Heart left ventricle (tissue), 16 donors: ENCODE data around the gene ASB12. TPM values are rescaled to one million over a fixed set of nuclear protein-coding genes. Genes with fewer than 3 reads are reported as not detected.

Experiments used
- ATAC-seq, 4 donors: fragments of 200-7000 bp; cut with Tn5 transposase; one replicate each; pipeline ENCODE4 v1.9.1; 2020 to 2022; ENCODE audit warnings: moderate library complexity in 4 of 4, mild to moderate bottlenecking in 3 of 4, moderate number of reproducible peaks in 1 of 4
- DNase-seq, 5 donors: peaks; one replicate each; pipeline ENCODE4 v3.0.0-alpha.2; 2020
- H3K27ac ChIP-seq, 12 donors: fragments of 200-600 bp; sonication (generic) in 4 of 12; one replicate each; pipeline versions ENCODE4 v1.5.0 to v1.8.0; 2016 to 2022; ENCODE audit warnings: mild to moderate bottlenecking in 2 of 12
- H3K27me3 ChIP-seq, 9 donors: fragments of 200-600 bp; sonication (generic) in 2 of 9; one replicate each; pipeline versions ENCODE4 v1.5.1 to v1.8.0; 2016 to 2022; ENCODE audit warnings: mild to moderate bottlenecking in 3 of 9
- H3K36me3 ChIP-seq, 9 donors: fragments of 200-600 bp; sonication (generic) in 2 of 9; one replicate each; pipeline versions ENCODE4 v1.5.0 to v1.8.0; 2018 to 2022; ENCODE audit warnings: mild to moderate bottlenecking in 2 of 9
- H3K4me1 ChIP-seq, 12 donors: fragments of 200-600 bp; sonication (generic) in 4 of 12; one replicate each; pipeline versions ENCODE4 v1.5.0 to v1.8.0; 2016 to 2022; ENCODE audit warnings: mild to moderate bottlenecking in 3 of 12
- H3K4me3 ChIP-seq, 12 donors: fragments of 200-600 bp; sonication (generic) in 4 of 12; one replicate each; pipeline versions ENCODE4 v1.5.0 to v1.8.0; 2017 to 2022; ENCODE audit warnings: mild to moderate bottlenecking in 9 of 12, moderate library complexity in 4 of 12
- H3K9me3 ChIP-seq, 12 donors: fragments of 200-600 bp; sonication (generic) in 4 of 12; one replicate each; pipeline versions ENCODE4 v1.5.0 to v1.8.0; 2016 to 2022; ENCODE audit warnings: mild to moderate bottlenecking in 1 of 12
- POLR2A ChIP-seq, 2 donors: fragments of 450-650 bp; IDR thresholded peaks; one replicate each; pipeline ENCODE4 v1.6.1; 2017; ENCODE audit warnings: antibody characterized with exemption in 2 of 2, mild to moderate bottlenecking in 2 of 2, moderate library complexity in 2 of 2
- WGBS, 4 donors: extraction: QIAGEN DNeasy Blood & Tissue Kit in 2 of 4; methylation state at CpG; one replicate each; pipeline versions ENCODE4 v1.1.5 to v1.1.7; 2013 to 2018; 5-methylcytosine and 5-hydroxymethylcytosine counted together
- intact Hi-C, 10 donors: fragments of 100-400 bp; cut with DNase I; formaldehyde crosslinking; loops; one replicate each; pipeline versions ENCODE4 v1.11.1 to v1.14.2; 2022
- long read RNA-seq, 3 donors: library from polyadenylated mRNA; unstranded; transcript quantifications; one replicate each; pipeline ENCODE4 v2.0.0, GENCODE V29; 2020 to 2021
- polyA plus RNA-seq, 2 donors: library from polyadenylated mRNA; stranded (reverse); fragments of 200-250 nt; gene quantifications; one replicate each; pipeline ENCODE4 v1.2.3, GENCODE V29; 2013
- total RNA-seq, 9 donors: library from RNA; depleted of rRNA in 2 of 9; stranded (reverse); fragments of >200 nt in 2 of 9; fragmentation: NEBNext Ultra II Directional in 3 of 9; extraction: Animal tissue kit (Norgen Biotek cat#: 25700) in 3 of 9; gene quantifications; one replicate each; pipeline versions ENCODE4 v1.1.0 to v1.2.4, GENCODE V29; 2016 to 2023
- TF ChIP-seq, protein P1 (sequence below), 12 donors: fragments of 200-600 bp; sonication (generic) in 4 of 12; IDR thresholded peaks; one replicate each; pipeline versions ENCODE4 v1.5.0 to v1.8.0; 2018 to 2022; ENCODE audit warnings: antibody characterized with exemption in 12 of 12, mild to moderate bottlenecking in 5 of 12
- donor health status: ischemic (EF 13 %, LVEDD 7.1; RV severe dilation, severe dysfunction).
- donor health status: healthy with polysubstance abuse.
- donor health status: DM: no; HTN: yes; CAD: no.
- donor health status: DM: no; HTN: no; CAD: no.
- donor health status: ischemic (EF 25% LVEDD 6.9; RV normal size, moderate dysfunction).
- donor health status: ischemic (EF 25% LVEDD 5.7; RV mildly dilated, moderate dysfunction).
- donor health status: healthy.
- donor health status: DM: yes; HTN: yes; CAD: no.
- donor health status: ischemic (EF 35%, LVEDD 5.7; RV mildly dilated, moderate dysfunction).
- donor health status: nonischemic (EF 11% LVEDD 7.7; RV severe dilation, severe dysfunction).
- donor health status: DM: yes; HTN: yes; CAD: no.
- donor health status: PGD.
- donor health status: ischemic (EF 29% LVEDD 5.4; RV normal size, mild dysfunction).
- donor health status: nonischemic (EF 23%, LVEDD 6.1; RV moderate dilation, normal function).

The ASB12 gene, protein sequence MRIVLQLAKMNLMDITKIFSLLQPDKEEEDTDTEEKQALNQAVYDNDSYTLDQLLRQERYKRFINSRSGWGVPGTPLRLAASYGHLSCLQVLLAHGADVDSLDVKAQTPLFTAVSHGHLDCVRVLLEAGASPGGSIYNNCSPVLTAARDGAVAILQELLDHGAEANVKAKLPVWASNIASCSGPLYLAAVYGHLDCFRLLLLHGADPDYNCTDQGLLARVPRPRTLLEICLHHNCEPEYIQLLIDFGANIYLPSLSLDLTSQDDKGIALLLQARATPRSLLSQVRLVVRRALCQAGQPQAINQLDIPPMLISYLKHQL
- 1 to 10 TPM; 2.2 to 5.1 (median 3.0) TPM for total RNA-seq
- 1 to 10 TPM; 1.4 to 3.7 TPM for polyA plus RNA-seq
- long read RNA-seq, donor 1, transcript ASB12-201 (3 exons, 1,289 nt), result major isoform, 5 of 8 reads
- long read RNA-seq, donor 1, partial matches to known transcripts, result 3 of 8 reads
- long read RNA-seq, donor 1, other reads (novel, unspliced or antisense), result 0 of 8 reads
- long read RNA-seq, donor 2, transcript ASB12-201 (3 exons, 1,289 nt), result major isoform, 11 of 11 reads
- long read RNA-seq, donor 2, partial matches to known transcripts, result 0 of 11 reads
- long read RNA-seq, donor 2, other reads (novel, unspliced or antisense), result 0 of 11 reads
- long read RNA-seq, donor 3, partial matches to known transcripts, result 1 of 1 reads
- long read RNA-seq, donor 3, other reads (novel, unspliced or antisense), result 0 of 1 reads

DNA sequence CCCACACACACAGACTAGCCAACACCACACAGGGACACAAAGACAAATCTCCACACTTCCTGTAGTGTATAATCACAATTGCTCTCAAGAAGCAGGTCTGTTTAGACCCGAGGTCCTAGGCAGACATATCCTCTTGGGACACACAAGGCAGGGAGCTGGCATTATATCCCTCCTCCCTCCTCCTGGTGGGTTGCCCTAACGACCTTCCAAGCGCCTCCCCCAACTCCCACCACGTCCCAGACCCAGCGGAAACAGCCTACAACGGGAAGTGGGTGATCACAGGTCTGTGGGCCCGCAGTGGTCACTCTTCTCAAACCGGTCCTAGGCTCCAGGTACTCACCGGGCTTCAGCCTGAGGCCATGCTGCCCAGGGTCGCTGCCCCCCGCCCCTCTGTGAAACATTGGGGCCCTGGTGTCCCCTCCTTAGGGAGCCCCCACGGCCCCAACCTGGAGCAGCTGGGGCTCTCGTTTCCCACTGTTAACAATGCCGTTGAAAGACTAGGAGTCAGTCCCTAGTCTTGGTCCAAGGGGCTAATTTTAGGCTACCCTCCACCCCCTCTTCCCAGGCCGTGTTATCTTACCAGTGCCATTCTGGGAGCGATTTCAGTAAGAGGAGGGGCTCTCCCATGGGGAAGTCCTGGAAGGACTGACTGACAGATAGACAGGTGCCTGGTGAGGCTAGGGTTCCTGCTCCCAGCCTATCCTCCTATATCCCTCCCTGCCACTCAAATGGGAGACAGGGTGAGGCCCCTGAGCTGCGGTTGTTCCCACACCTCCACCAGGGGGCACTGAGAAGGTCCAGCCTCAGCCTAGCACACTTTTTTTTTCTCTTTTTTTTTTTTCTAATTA, at the start of gene ASB12:
Gene ASB12 (minus strand): TSS at position 485 of the 848 bp plus-strand sequence. CDS start 4,957 bp downstream, outside the sequence.
- no peak for TF ChIP-seq POLR2A (IDR thresholded peaks at IDR 0.05)
- TF ChIP-seq, protein P1, sequence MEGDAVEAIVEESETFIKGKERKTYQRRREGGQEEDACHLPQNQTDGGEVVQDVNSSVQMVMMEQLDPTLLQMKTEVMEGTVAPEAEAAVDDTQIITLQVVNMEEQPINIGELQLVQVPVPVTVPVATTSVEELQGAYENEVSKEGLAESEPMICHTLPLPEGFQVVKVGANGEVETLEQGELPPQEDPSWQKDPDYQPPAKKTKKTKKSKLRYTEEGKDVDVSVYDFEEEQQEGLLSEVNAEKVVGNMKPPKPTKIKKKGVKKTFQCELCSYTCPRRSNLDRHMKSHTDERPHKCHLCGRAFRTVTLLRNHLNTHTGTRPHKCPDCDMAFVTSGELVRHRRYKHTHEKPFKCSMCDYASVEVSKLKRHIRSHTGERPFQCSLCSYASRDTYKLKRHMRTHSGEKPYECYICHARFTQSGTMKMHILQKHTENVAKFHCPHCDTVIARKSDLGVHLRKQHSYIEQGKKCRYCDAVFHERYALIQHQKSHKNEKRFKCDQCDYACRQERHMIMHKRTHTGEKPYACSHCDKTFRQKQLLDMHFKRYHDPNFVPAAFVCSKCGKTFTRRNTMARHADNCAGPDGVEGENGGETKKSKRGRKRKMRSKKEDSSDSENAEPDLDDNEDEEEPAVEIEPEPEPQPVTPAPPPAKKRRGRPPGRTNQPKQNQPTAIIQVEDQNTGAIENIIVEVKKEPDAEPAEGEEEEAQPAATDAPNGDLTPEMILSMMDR (IDR thresholded peaks at IDR 0.05), result peak in 6 of 12 donors; percentile 11 to 33 (median 16)
- H3K27ac ChIP-seq, result peak within 1 kb of the TSS in 7 of 12 donors; percentile 13 to 63 (median 49)
- ATAC-seq (peak; percentile 93 to 96 (median 94)), DNase-seq (peak in 4 of 5 donors; percentile 10 to 36 (median 24))
- no peaks in the 10 kb centered on the region for H3K4me1 ChIP-seq
- no peaks in the 10 kb centered on the region for H3K27me3 ChIP-seq
- intact Hi-C loops, result loop anchor here in 1 of 10 donors (5.0 kb wide), 1 partner anchor 138 kb away; no protein-coding TSS in a partner anchor
- 39 to 56% (median 47%) methylated on average over 13 to 17 of the region's 17 CpGs for WGBS, 4 donors
- no peaks in the 10 kb centered on the region for H3K36me3 ChIP-seq
- peak within 1 kb of the TSS in 10 of 12 donors; percentile 5 to 49 (median 41) for H3K4me3 ChIP-seq
- H3K9me3 ChIP-seq, result no peaks in the 10 kb centered on the region

DNA sequence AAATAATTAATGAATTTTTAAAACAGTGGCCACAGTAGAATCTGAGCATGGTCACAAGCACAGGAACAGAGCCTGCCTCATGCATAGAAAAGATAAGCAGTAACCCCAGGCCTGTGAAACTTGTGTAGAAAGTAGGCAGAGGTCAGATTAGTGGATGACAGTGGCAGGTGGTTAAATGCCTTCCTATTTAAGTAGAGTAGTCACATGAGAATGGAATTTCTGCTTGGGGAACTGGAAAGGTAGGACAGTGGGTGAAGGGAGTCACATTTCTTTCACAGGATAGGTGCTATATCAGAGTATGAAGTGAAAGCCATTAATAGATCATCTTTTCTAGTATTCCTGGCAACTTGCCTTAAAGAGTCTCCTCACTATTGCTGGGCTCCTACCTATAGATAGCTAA, 34.9 kb upstream of the ASB12 start:
- DNase-seq (no peak), ATAC-seq (no peak)
- Histone ChIP-seq H3K27me3 (no peaks in the 10 kb centered on the region), H3K4me1 (no peaks in the 10 kb centered on the region), H3K27ac (no peak overlapping the region), H3K36me3 (no peaks in the 10 kb centered on the region), H3K4me3 (no peak overlapping the region), H3K9me3 (no peaks in the 10 kb centered on the region)
- no peak for TF ChIP-seq POLR2A (IDR thresholded peaks at IDR 0.05)
- TF ChIP-seq, protein P1 (IDR thresholded peaks at IDR 0.05), result no peak
- intact Hi-C loops, result no loop called here

GRCh38 chrX:64229154-64229553, 1.3 kb downstream of the ASB12 start:
- no peak for DNase-seq
- TF ChIP-seq, protein P1 (IDR thresholded peaks at IDR 0.05), result peak in 1 of 12 donors; percentile 20
- TF ChIP-seq POLR2A (IDR thresholded peaks at IDR 0.05), result no peak
- Histone ChIP-seq H3K27ac (no peak overlapping the region), H3K36me3 (no peaks in the 10 kb centered on the region), H3K4me1 (no peaks in the 10 kb centered on the region), H3K4me3 (no peak overlapping the region), H3K9me3 (no peaks in the 10 kb centered on the region), H3K27me3 (no peaks in the 10 kb centered on the region)
- WGBS, 4 donors, result 21 to 35% (median 28%) methylated on average over 3 of the region's 3 CpGs
- intact Hi-C loops, result no loop called here
- peak in 2 of 4 donors; percentile 54 to 61 for ATAC-seq
